ENCODE measurements around the gene ZNF710. TPM values are rescaled to one million over a fixed set of nuclear protein-coding genes. Genes with fewer than 3 reads are reported as not detected.

The ZNF710 gene
- total RNA-seq, 1 experiment from 2014 or later, result 10.0 TPM

GRCh38 chr15:89980896-89981295 is 20.2 kb upstream of the ZNF710 start:
- TF ChIP-seq REST (IDR thresholded peaks at IDR 0.05; ENCODE audit: low read depth) (no peak), EGR1 (IDR thresholded peaks at IDR 0.05; ENCODE audit: low read depth) (no peak), ZFX (IDR thresholded peaks at IDR 0.05) (no peak), SP1 (IDR thresholded peaks at IDR 0.05; ENCODE audit: low read depth) (no peak), SIN3A (IDR thresholded peaks at IDR 0.05; ENCODE audit: low read depth) (no peak), CEBPB (IDR thresholded peaks at IDR 0.05; ENCODE audit: low read depth) (no peak), SRF (IDR thresholded peaks at IDR 0.05; ENCODE audit: low read depth) (no peak), MAX (IDR thresholded peaks at IDR 0.05) (no peak), CTCF (IDR thresholded peaks at IDR 0.05 in 2 of 3, conservative IDR thresholded peaks at IDR 0.05 in 1 of 3; ENCODE audit: borderline replicate concordance in 1 of 3, insufficient read depth in 1 of 3, low read depth in 2 of 3, low read length in 2 of 3) (no peak), EZH2phosphoT487 (IDR thresholded peaks at IDR 0.05; ENCODE audit: borderline replicate concordance) (no peak), YY1 (IDR thresholded peaks at IDR 0.05; ENCODE audit: extremely low read depth, insufficient replicate concordance, low read depth, low read length) (no peak), JUND (IDR thresholded peaks at IDR 0.05) (no peak), ELF1 (IDR thresholded peaks at IDR 0.05; ENCODE audit: borderline replicate concordance, low read depth) (no peak)
- Histone ChIP-seq H3K27ac (ENCODE audit: low read depth, low read length) (no peak overlapping the region), H3K4me1 (ENCODE audit: control insufficient read depth in 1 of 2, insufficient read depth in 2 of 2, low read length in 2 of 2) (no peaks in the 10 kb centered on the region), H3K4me2 (ENCODE audit: low read length) (no peak overlapping the region), H3K9me3 (ENCODE audit: control insufficient read depth in 1 of 2, insufficient read depth in 1 of 2, low read depth in 1 of 2, low read length in 2 of 2) (peaks cover 0 to 5% of the 10 kb centered on the region in 2 experiments; a peak in 1 of 4 replicates), H3K36me3 (ENCODE audit: control insufficient read depth in 1 of 2, insufficient read depth in 2 of 2, low read length in 2 of 2) (no peaks in the 10 kb centered on the region), H3K9ac (ENCODE audit: low read length) (no peak overlapping the region), H3K4me3 (replicated peaks in 1 of 2; ENCODE audit: low read depth in 1 of 2, low read length in 2 of 2) (no peak overlapping the region), H3K79me2 (ENCODE audit: insufficient read depth, low read length) (no peaks in the 10 kb centered on the region), H3K27me3 (ENCODE audit: insufficient read depth, low read length) (no peaks in the 10 kb centered on the region), H2AFZ (ENCODE audit: low read depth, low read length, poor library complexity, severe bottlenecking) (no peak overlapping the region), H4K20me1 (ENCODE audit: insufficient read depth) (no peaks in the 10 kb centered on the region), H3K9me2 (ENCODE audit: insufficient read depth) (no peaks in the 10 kb centered on the region)
- intact Hi-C loops (cut with micrococcal nuclease), result no loop called here
- DNase-seq (ENCODE audit: low read depth, low spot score), result no peak
- no TSS peak for BruUV-seq (replicated peaks)
- ChIA-PET POLR2A (no interaction called here), CTCF (no interaction called here), RAD21 (ENCODE audit: low non-redundant PET in 1 of 2, low total read pairs in 2 of 2, uncharacterized antibody in 2 of 2, unreplicated experiment in 2 of 2) (no interaction called here)
- no peak for ATAC-seq
